ENCODE measurements around the gene COLGALT1.

Gene COLGALT1

GRCh38 chr19:17627921-17628320 is 72.5 kb downstream of the COLGALT1 start:
- Histone ChIP-seq H3K27me3 (ENCODE audit: insufficient read depth, poor library complexity, severe bottlenecking) (no peaks in the 10 kb centered on the region), H3K9me3 (ENCODE audit: severe bottlenecking) (no peaks in the 10 kb centered on the region), H3K4me3 (ENCODE audit: severe bottlenecking) (no peak overlapping the region), H3K27ac (ENCODE audit: poor library complexity, severe bottlenecking) (no peak overlapping the region), H3K36me3 (ENCODE audit: low read depth) (no peaks in the 10 kb centered on the region), H3K4me1 (ENCODE audit: insufficient read depth, poor library complexity, severe bottlenecking) (no peaks in the 10 kb centered on the region)
- DNase-seq (ENCODE audit: low spot score) = no peak
- no peak for TF ChIP-seq CTCF (IDR thresholded peaks at IDR 0.05; ENCODE audit: poor library complexity, severe bottlenecking)
- ATAC-seq (ENCODE audit: low read depth) = no peak

GRCh38 chr19:17629760-17630159 is 74.3 kb downstream of the COLGALT1 start:
- Histone ChIP-seq H3K4me3 (ENCODE audit: severe bottlenecking) (no peak overlapping the region), H3K27ac (ENCODE audit: poor library complexity, severe bottlenecking) (no peak overlapping the region), H3K9me3 (ENCODE audit: severe bottlenecking) (no peaks in the 10 kb centered on the region), H3K36me3 (ENCODE audit: low read depth) (no peaks in the 10 kb centered on the region), H3K4me1 (ENCODE audit: insufficient read depth, poor library complexity, severe bottlenecking) (no peaks in the 10 kb centered on the region), H3K27me3 (ENCODE audit: insufficient read depth, poor library complexity, severe bottlenecking) (no peaks in the 10 kb centered on the region)
- ATAC-seq (ENCODE audit: low read depth) (no peak), DNase-seq (ENCODE audit: low spot score) (no peak)
- no peak for TF ChIP-seq CTCF (IDR thresholded peaks at IDR 0.05; ENCODE audit: poor library complexity, severe bottlenecking)

- no peak for ATAC-seq (ENCODE audit: low read depth)
- Histone ChIP-seq H3K27me3 (ENCODE audit: insufficient read depth, poor library complexity, severe bottlenecking) (no peaks in the 10 kb centered on the region), H3K27ac (ENCODE audit: poor library complexity, severe bottlenecking) (no peak overlapping the region), H3K9me3 (ENCODE audit: severe bottlenecking) (no peaks in the 10 kb centered on the region), H3K4me3 (ENCODE audit: severe bottlenecking) (no peak overlapping the region), H3K4me1 (ENCODE audit: insufficient read depth, poor library complexity, severe bottlenecking) (no peaks in the 10 kb centered on the region), H3K36me3 (ENCODE audit: low read depth) (no peaks in the 10 kb centered on the region)
- DNase-seq (ENCODE audit: low spot score) = no peak
- TF ChIP-seq CTCF (IDR thresholded peaks at IDR 0.05; ENCODE audit: poor library complexity, severe bottlenecking) = no peak
These were observed 77.1 kb downstream of the COLGALT1 start for GRCh38 chr19:17632577-17632976.
